CD14-positive monocyte (primary cell): ENCODE measurements around the gene IFT20. TPM values are rescaled to one million over a fixed set of nuclear protein-coding genes. Genes with fewer than 3 reads are reported as not detected.

Source experiments
- DNase-seq, 3 donors: peaks; one replicate each; pipeline ENCODE4 v3.0.0-alpha.2; 2011 to 2022
- H2AFZ ChIP-seq: 2 replicates; pipeline ENCODE4 v1.6.0; 2012; ENCODE audit warnings: mild to moderate bottlenecking, low read depth, low read length, inconsistent platforms; ENCODE audit not compliant: insufficient read depth, poor library complexity, severe bottlenecking
- H3K27ac ChIP-seq, 2 donors: 1 replicate in 1 of 2; 2 replicates in 1 of 2; pipeline ENCODE4 v1.5.1; 2012 to 2013; ENCODE audit warnings: low read length in 2 of 2, control low read depth in 1 of 2, inconsistent platforms in 1 of 2, low read depth in 1 of 2, mild to moderate bottlenecking in 1 of 2
- H3K27me3 ChIP-seq, 2 donors: one replicate each; pipeline versions ENCODE4 v1.6.0 to v1.6.1; 2011 to 2013; ENCODE audit warnings: low read length in 2 of 2; ENCODE audit not compliant: control insufficient read depth in 2 of 2, insufficient read depth in 2 of 2
- H3K36me3 ChIP-seq, 2 donors: replicated peaks in 1 of 2; 1 replicate in 1 of 2; 2 replicates in 1 of 2; pipeline versions ENCODE4 v1.5.1 to v1.6.1; 2012 to 2013; ENCODE audit warnings: low read length in 2 of 2, control low read depth in 1 of 2, inconsistent platforms in 1 of 2, mild to moderate bottlenecking in 1 of 2; ENCODE audit not compliant: insufficient read depth in 2 of 2, control insufficient read depth in 1 of 2
- H3K4me1 ChIP-seq, 2 donors: 1 replicate in 1 of 2; 2 replicates in 1 of 2; pipeline versions ENCODE4 v1.5.1 to v1.6.1; 2012 to 2013; ENCODE audit warnings: low read length in 2 of 2, control low read depth in 1 of 2, inconsistent platforms in 1 of 2, mild to moderate bottlenecking in 1 of 2, moderate library complexity in 1 of 2; ENCODE audit not compliant: insufficient read depth in 2 of 2, control insufficient read depth in 1 of 2
- H3K4me2 ChIP-seq: replicated peaks from 2 replicates; pipeline ENCODE3; 2012; ENCODE audit warnings: low read length, moderate library complexity, mild to moderate bottlenecking; ENCODE audit not compliant: poor library complexity, severe bottlenecking; ENCODE audit errors: extremely low read depth
- H3K4me3 ChIP-seq, 3 experiments: fragments of 200-600 bp in 1 of 3; sonication (generic) in 1 of 3; replicated peaks in 1 of 3; 1 replicate in 2 of 3; 2 replicates in 1 of 3; pipeline ENCODE4 v1.5.1; 2011 to 2013; ENCODE audit warnings: low read length in 3 of 3, mild to moderate bottlenecking in 3 of 3, control low read depth in 2 of 3, low read depth in 2 of 3, inconsistent platforms in 1 of 3, moderate library complexity in 1 of 3
- H3K79me2 ChIP-seq: 2 replicates; pipeline ENCODE4 v1.6.0; 2012; ENCODE audit warnings: mild to moderate bottlenecking, control low read depth, inconsistent platforms, low read length, moderate library complexity; ENCODE audit not compliant: insufficient read depth
- H3K9ac ChIP-seq: 2 replicates; pipeline ENCODE4 v1.6.0; 2017; ENCODE audit warnings: low read length, mild to moderate bottlenecking; ENCODE audit not compliant: insufficient read depth, poor library complexity, severe bottlenecking
- H3K9me3 ChIP-seq, 2 donors: replicated peaks in 1 of 2; 1 replicate in 1 of 2; 2 replicates in 1 of 2; pipeline versions ENCODE4 v1.5.1 to v1.6.1; 2012 to 2013; ENCODE audit warnings: low read length in 2 of 2, control low read depth in 1 of 2; ENCODE audit not compliant: control insufficient read depth in 1 of 2, insufficient read depth in 1 of 2
- H4K20me1 ChIP-seq: 2 replicates; pipeline ENCODE4 v1.6.0; 2012; ENCODE audit warnings: mild to moderate bottlenecking, low read length, control low read depth, moderate library complexity; ENCODE audit not compliant: insufficient read depth
- H3K27ac Mint-ChIP-seq, 7 donors: one replicate each; pipeline ENCODE4 v1.8.0; 2020; ENCODE audit warnings: mild to moderate bottlenecking in 7 of 7, mixed read lengths in 7 of 7, moderate library complexity in 6 of 7, inconsistent platforms in 2 of 7
- H3K27me3 Mint-ChIP-seq, 3 donors: one replicate each; pipeline ENCODE4 v1.8.0; 2021 to 2022; ENCODE audit warnings: low read depth in 3 of 3, mild to moderate bottlenecking in 3 of 3, mixed read lengths in 3 of 3, moderate library complexity in 3 of 3, inconsistent platforms in 1 of 3
- H3K36me3 Mint-ChIP-seq, 2 donors: one replicate each; pipeline ENCODE4 v1.8.0; 2020; ENCODE audit warnings: mixed read lengths in 2 of 2, inconsistent platforms in 1 of 2, mild to moderate bottlenecking in 1 of 2
- H3K4me1 Mint-ChIP-seq: one replicate; pipeline ENCODE4 v1.8.0; 2020; ENCODE audit warnings: mild to moderate bottlenecking, mixed read lengths
- H3K4me3 Mint-ChIP-seq, 2 donors: one replicate each; pipeline ENCODE4 v1.8.0; 2020; ENCODE audit warnings: mild to moderate bottlenecking in 2 of 2, mixed read lengths in 2 of 2, moderate library complexity in 1 of 2
- H3K9me3 Mint-ChIP-seq, 7 donors: one replicate each; pipeline ENCODE4 v1.8.0; 2020 to 2022; ENCODE audit warnings: mixed read lengths in 7 of 7, mild to moderate bottlenecking in 6 of 7, moderate library complexity in 6 of 7, inconsistent platforms in 2 of 7
- CTCF ChIP-seq: fragments of 200-600 bp; IDR thresholded peaks from one replicate; pipeline ENCODE4 v1.8.0; 2022; ENCODE audit warnings: antibody characterized with exemption, mild to moderate bottlenecking
- WGBS: methylation state at CpG from one replicate; pipeline ENCODE4 v1.1.5; 2013; ENCODE audit warnings: missing lambda C conversion rate; ENCODE audit not compliant: insufficient coverage; 5-methylcytosine and 5-hydroxymethylcytosine counted together
- intact Hi-C, 2 donors: fragments of 100-400 bp; cut with micrococcal nuclease; formaldehyde crosslinking; loops; one replicate each; pipeline versions ENCODE4 v1.15.0 to v1.15.1; 2023
- polyA plus RNA-seq, 3 donors: library from polyadenylated mRNA; depleted of rRNA in 1 of 3; unstranded in 2 of 3; stranded (reverse) in 1 of 3; fragments of 300-500 nt in 2 of 3; fragments of >200 nt in 1 of 3; fragmentation: Illumina TruSeq in 2 of 3; gene quantifications; 1 replicate in 2 of 3; 2 replicates in 1 of 3; pipeline ENCODE4 v1.2.3, GENCODE V29; 2012 to 2021

IFT20 gene
- polyA plus RNA-seq, 3 donors: 61.1 to 79.1 (median 75.4) TPM

GRCh38 chr17:28342313-28342712 is 7.0 kb upstream of the IFT20 start:
- Histone ChIP-seq H3K27me3 (no peaks in the 10 kb centered on the region), H3K36me3 (peaks cover 70 to 79% of the 10 kb centered on the region in 2 donors), H3K9ac (no peak overlapping the region), H3K9me3 (no peaks in the 10 kb centered on the region), H2AFZ (no peak overlapping the region), H3K4me2 (no peak overlapping the region), H3K27ac (no peak overlapping the region), H3K4me1 (no peaks in the 10 kb centered on the region), H3K4me3 (no peak overlapping the region), H4K20me1 (peaks cover 13% of the 10 kb centered on the region), H3K79me2 (peaks cover 14% of the 10 kb centered on the region)
- no peak overlapping the region for H3K4me3 Mint-ChIP-seq
- H3K27me3 Mint-ChIP-seq: peaks cover 0 to 2% (median 0%) of the 10 kb centered on the region in 3 donors
- intact Hi-C loops: no loop called here
- peaks cover 2% of the 10 kb centered on the region for H3K4me1 Mint-ChIP-seq
- DNase-seq: no peak
- peak overlapping the region in 3 of 7 donors; percentile 21 to 61 (median 48) for H3K27ac Mint-ChIP-seq
- WGBS: 96% methylated on average over 12 of the region's 14 CpGs
- H3K36me3 Mint-ChIP-seq: peaks cover 77 to 79% of the 10 kb centered on the region in 2 donors
- no peaks in the 10 kb centered on the region for H3K9me3 Mint-ChIP-seq
- no peak for TF ChIP-seq CTCF

DNA sequence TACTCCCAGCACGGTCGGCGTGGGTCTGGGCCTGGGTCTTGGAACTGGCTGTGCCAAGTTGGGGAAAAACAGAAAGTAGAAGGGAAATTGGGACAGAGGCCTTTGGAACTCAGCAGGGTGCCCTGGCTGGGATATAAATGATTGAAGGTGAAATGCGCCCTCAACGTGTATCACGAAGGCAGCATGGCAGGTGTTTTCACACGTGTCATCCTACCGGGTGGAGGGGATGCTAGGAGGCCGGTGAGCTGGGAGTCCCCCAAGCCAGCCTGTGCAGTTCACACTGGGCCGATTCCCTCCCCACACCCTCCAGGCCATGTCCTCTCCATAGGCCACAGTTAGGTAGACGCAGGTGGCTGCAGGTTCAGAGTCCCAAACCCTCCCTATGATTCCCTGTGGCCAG is 6.2 kb upstream of the IFT20 start:
- Histone ChIP-seq H3K4me1 (peaks cover 4 to 5% of the 10 kb centered on the region in 2 donors), H4K20me1 (peaks cover 13% of the 10 kb centered on the region), H3K36me3 (peaks cover 62 to 71% of the 10 kb centered on the region in 2 donors), H3K9me3 (no peaks in the 10 kb centered on the region), H2AFZ (no peak overlapping the region), H3K27ac (no peak overlapping the region), H3K4me2 (no peak overlapping the region), H3K79me2 (peaks cover 22% of the 10 kb centered on the region), H3K4me3 (no peak overlapping the region), H3K27me3 (no peaks in the 10 kb centered on the region), H3K9ac (no peak overlapping the region)
- intact Hi-C loops: no loop called here
- WGBS: 98% methylated on average over 11 of the region's 11 CpGs
- no peak for TF ChIP-seq CTCF
- Mint-ChIP-seq H3K27ac (no peak overlapping the region), H3K36me3 (peaks cover 69 to 72% of the 10 kb centered on the region in 2 donors), H3K4me1 (peaks cover 10% of the 10 kb centered on the region), H3K4me3 (no peak overlapping the region), H3K9me3 (no peaks in the 10 kb centered on the region), H3K27me3 (peaks cover 0 to 2% (median 0%) of the 10 kb centered on the region in 3 donors)
- no peak for DNase-seq
